SKM-1 (cell line): Measurements from ENCODE around the gene TPRN.

Experiments used
- DNase-seq: peaks from one replicate; lab custom pipeline; 2025; ENCODE audit not compliant: unreplicated experiment; lab: John Stamatoyannopoulos, UW

Gene TPRN

GRCh38 chr9:137146527-137146918, 54.0 kb downstream of the TPRN start:
- no peak for DNase-seq

GRCh38 chr9:137145731-137146526, 54.6 kb downstream of the TPRN start:
- DNase-seq: no peak

- no peak for DNase-seq
Observed at GRCh38 chr9:137143459-137143858, 57.1 kb downstream of the TPRN start.

DNA sequence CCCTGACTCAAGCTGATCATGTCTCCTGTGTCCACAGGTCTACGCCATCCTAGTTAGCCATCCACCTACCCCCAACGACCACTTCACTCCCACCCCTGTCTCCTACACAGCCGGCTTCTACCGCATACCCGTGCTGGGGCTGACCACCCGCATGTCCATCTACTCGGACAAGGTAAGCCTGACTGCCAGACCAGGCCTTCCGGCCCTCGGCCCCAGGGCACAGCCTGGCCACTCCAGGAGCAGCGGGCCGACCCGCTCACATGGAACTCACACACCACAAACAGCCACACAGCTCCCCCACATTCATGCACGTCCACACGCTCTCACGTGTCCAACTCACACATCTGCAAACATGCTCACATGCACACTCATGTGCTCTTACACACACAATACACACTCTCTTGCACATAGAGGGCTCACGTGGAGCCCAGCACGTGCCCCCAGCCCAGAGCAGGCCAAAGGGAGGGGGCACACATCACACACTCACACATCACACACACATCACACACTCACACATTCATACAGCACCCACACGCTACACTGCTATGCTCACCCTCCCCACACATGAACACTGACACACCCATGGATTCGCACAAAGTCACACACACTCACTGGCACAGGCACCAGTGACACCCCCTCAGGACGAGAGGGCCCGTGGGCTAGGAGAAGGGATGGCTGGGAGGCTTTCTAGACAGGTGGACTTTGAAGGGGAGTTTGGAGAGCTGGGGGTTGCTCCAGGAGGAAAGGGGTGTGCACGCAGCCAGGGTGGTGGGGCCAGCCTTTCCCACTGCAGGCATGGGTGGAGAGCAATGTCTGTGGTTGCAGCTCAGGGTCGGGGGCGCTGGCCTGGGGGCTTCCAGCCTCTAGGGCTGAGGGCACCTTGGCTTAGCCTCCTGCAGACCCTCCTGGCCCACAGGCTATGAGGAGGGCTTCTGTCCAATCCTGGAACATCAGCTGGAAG, 58.3 kb downstream of the TPRN start:
- no peak for DNase-seq
